ENCODE results near the gene HLA-DRA.
"Not testable (repeated sequence)": the region's sequence is repeated elsewhere in the genome, so short reads cannot be mapped to it uniquely, and the experiment has no call there.

The HLA-DRA gene

DNA sequence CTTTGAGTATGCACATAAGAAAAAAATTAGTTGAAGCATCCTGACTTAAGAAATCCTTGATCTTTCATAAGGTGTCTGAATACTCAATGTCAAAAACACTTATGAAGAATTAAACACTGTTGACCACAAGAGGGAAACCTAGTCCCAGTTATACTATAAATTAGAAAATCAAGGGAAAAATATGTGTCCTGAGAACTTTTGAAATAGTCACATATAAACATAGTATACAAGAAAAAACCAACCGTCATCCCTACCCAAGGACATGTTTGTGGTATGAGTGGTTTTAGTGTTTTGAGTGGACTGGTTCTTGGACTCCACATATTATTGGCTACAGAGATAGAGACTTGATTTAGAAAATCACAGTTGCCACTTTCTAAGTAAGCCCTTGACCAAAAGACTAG lies 7.6 kb upstream of the HLA-DRA start:
- DNase-seq: no peak

DNA sequence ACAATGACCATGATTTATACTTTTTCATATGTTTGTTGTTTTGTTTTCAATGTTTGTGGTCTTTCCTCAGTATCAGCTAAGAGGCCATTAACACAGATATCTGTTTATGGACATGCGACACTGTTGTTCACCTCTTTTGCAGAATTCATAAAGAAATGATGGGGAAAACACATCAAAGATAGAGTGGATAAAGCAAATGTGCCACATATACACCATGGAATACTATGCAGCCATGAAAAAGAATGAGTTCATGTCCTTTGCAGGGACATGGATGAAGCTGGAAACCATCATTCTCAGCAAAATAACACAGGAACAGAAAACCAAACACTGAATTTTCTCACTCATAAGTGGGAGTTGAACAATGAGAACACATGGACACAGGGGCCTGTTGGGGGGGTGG lies 5.7 kb upstream of the HLA-DRA start:
- DNase-seq: not testable (repeated sequence)

DNA sequence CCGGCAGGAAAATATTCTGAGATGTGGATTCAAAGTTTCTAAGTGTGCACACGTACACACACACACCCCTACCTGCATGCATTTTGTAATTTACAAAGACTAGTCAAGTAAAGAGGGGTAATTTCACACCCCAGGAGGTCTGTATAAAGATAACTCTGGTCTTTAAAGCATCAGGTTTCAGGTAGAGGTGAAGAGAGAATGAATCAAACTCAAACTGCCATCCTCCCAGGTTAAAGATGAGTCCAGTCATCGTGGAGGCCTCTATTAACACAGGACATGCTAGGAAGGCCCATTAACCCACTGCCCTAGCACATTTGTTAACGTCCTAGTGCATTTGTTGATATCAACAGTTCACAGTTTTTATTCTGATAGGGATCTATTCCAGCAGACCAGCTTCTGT lies 3.5 kb upstream of the HLA-DRA start:
- DNase-seq: no peak

DNA sequence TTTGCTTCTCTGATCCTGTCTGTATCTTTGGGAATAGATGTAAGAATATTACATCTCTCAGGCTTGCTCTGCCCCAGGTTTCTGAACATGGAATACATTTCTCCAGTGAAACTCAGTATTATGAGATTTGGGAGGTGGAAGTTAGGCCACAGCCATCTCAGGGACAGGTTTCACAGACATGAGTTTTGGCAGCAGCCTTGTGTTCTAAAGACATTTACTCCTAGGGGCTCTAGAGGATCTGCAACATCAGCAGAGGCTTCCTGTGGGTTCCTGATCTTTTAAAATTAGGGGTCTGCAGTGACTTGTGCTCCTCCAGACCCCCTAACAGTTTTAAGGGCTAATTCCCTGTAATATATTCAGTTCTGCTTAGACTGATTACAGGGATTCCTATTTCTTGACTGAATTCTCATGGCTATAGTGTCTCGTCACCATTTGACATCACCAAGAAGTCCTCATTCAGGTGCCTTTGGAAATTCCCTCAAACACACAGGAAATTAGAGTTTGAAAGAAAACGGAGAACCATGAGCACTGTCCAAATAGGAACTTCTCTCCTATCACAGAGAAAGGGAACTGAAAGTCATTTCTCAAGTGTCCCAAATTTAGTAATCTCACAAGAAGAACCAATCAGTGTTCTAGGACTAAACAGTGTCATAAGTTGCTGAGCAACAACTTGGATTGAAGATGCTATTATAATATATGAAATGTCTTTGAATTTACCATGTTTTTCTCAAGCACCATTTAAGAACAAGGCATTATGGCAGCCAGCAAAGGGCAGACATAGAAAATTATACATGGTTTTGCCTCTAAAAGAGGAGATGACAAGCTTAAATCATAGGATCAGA lies 2.5 kb upstream of the HLA-DRA start:
- DNase-seq: no peak

DNA sequence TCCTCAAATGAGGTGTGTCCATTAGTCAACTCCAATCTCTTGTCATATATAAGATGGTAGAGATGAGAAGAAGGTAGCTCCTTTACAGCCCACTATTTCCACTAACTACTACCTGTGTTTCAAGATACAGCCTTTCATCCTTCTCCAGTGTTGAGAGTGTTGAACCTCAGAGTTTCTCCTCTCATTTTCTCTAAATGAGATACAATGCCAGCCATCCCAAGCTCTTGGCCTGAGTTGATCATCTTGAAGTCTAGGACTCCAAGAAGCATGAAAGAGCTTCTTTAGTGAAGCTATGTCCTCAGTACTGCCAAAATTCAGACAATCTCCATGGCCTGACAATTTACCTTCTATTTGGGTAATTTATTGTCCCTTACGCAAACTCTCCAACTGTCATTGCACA lies 548 bp upstream of the HLA-DRA start:
- DNase-seq: no peak

DNA sequence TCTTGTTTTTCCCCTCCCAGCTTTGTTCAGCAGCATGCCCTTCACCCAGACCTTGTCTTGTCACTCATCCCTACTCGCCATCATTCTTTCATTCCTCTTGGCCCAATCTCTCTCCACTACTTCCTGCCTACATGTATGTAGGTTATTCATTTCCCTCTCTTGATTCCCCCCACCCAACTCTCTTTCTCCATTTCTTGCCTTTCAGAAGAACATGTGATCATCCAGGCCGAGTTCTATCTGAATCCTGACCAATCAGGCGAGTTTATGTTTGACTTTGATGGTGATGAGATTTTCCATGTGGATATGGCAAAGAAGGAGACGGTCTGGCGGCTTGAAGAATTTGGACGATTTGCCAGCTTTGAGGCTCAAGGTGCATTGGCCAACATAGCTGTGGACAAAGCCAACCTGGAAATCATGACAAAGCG lies 2.6 kb downstream of the HLA-DRA start:
- DNase-seq: no peak

DNA sequence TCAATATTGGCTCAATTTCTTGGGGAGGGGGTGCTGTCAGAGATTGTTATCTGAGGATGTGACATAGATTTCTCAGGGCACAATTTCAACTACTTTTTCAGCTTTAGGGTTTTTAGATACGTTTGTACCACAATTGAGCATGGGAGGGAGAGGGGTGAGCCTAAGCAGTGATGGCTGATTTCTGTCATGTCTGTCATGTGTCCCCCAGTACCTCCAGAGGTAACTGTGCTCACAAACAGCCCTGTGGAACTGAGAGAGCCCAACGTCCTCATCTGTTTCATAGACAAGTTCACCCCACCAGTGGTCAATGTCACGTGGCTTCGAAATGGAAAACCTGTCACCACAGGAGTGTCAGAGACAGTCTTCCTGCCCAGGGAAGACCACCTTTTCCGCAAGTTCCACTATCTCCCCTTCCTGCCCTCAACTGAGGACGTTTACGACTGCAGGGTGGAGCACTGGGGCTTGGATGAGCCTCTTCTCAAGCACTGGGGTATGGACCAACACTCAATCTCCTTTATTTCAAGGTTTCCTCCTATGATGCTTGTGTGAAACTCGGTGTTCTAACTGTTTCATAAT lies 3.4 kb downstream of the HLA-DRA start:
- no peak for DNase-seq

DNA sequence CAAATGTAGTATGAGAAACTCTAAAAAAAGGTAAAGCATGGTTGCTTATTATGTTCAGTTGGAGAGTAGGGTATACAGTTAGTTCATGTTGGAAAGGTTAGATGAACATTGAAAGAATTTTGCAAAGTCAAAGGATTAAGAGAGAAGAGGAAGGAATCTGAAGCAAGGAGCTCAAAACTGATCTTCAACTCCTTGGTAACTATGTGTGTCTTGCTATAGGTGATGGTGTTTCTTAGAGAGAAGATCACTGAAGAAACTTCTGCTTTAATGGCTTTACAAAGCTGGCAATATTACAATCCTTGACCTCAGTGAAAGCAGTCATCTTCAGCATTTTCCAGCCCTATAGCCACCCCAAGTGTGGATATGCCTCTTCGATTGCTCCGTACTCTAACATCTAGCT lies 4.7 kb downstream of the HLA-DRA start:
- DNase-seq: no peak

DNA sequence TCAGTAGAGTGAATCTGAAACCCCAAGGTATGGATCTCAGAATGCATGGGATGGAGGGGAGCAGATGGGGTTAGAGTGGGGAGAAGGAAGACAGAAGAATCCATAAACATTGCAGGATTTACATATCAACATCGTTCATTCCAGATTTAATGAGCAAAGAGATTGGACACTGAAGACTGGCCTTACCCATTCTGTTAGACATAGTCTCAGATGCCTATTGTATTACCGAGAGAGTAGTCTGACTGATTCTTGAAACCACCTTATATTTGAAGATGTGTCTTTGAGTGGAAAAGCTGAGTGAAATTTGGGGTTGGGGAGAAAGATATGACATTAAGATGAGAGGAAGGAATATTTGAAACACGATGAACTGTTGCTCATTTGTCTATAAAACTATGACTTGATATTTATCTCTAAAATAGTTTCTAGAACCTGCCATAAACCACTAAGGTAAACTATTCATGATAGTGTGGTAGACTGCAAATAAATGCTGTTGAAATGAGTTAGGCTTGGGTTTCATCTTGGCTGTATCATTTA lies 5.7 kb downstream of the HLA-DRA start:
- no peak for DNase-seq

DNA sequence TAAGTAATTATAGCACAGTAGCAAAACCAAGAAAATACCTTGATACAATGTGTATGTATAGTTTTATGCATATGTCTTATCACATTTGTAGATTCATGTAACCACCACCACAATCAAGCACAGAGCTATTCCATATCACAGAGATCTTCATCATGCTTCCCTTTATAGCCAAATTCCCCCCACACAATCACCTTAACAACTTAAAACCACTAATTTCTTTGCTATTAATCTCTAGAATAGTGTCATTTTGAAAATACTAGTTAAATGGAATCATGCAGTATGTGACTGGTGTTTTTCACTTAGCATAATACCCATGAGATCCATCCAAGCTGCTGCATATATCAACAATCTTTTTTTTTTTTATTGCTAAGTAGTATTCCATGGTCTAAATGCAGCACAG lies 8.2 kb downstream of the HLA-DRA start:
- no peak for DNase-seq

DNA sequence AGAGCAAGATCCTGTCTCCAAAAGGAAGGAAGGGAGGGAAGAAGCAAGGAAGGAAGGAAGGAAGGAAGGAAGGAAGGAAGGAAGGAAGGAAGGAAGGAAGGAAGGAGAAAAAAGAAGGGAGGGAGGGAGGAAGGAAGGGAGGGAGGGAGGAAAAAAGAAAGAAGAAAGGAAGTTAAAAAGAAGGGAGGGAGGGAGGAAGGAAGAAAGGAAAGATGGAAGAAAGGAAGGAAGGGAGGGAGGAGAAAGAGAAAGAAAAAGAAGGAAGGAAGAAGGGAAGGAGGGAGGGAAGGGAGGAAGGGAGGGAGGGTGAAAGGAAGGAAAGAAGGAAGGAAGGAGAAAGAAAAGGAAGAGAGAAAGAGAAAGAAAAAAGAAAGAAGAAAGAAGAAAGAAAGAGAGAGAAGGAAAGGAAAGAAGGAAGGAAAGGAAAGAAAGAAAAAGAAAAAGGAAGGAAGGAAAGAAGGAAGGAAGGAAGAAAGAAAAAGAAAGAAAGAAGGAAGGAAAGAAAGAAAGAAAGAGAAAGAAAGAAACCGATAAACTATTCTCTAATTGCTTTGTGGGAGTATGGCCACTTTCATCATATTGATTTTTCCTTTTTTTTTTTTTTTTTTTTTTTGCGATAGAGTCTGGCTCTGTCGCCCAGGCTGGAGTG lies 9.5 kb downstream of the HLA-DRA start:
- DNase-seq: no peak

DNA sequence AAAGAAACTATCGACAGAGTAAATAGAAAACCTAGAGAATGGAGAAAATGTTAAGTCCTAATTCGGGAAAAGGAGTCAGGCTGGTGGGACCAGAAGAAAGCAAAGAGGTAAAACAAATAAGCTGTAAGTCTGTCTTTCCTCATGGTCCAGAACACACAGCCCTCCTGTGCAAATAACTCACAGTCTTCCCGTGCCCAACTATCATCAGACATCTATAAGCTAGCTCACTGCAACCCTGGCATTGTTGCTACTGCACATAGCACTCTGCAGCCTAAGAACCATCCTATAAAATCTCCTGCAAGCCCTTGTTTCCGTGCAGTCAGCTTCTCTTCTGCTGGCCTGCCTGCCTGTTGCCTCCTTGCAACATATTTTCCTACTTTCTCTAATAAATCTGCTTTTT lies 17.4 kb downstream of the HLA-DRA start:
- DNase-seq: no peak

DNA sequence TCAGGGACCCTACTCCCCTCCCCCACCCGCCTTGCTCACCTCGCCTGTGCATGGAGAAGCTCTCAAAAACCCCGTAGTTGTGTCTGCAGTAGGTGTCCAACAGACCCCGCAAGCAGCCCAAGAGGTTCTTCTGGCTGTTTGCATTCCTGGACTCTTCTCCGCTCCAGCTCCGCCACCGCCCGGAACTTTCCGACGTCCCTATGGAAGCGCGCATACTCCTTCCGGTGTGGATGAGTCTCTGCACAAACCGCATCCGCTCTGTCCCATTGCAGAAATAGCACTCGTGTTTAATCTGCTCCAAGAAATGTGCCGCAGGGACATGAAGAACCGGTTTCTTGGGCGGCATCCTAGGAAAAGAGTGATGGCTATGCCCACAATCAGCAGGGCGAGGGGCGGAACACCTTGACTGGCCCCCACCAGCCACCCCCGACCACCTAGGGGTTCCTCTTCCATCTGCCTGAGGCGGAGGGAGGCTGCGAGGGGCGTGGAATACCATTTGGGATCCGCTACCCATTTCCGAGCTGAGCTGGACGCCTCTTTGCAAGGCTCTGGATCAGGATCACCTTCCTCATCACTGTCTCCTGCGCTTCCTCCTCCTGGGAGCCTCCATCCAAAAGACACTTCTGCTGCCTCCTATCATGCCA lies 20.2 kb downstream of the HLA-DRA start:
- no peak for DNase-seq

DNA sequence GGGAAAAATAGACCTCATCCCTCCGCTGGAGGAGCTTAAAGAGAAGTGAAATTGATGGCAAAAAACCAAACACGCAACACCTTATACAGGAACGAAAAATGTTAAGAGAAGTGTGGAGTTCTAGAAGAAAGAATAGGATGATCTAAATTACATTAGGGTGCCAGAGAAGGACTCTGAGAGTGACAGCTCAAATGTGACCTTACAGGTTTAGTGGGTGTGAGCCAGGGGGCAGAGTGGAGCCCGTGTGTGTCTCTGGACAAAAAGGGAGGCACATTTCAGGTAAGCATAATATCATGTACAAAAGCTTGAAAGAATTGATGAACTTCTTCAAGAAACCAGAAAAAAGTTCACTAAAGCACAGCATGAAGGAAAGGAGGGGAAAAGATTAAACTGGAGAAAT lies 20.8 kb downstream of the HLA-DRA start:
- no peak for DNase-seq

DNA sequence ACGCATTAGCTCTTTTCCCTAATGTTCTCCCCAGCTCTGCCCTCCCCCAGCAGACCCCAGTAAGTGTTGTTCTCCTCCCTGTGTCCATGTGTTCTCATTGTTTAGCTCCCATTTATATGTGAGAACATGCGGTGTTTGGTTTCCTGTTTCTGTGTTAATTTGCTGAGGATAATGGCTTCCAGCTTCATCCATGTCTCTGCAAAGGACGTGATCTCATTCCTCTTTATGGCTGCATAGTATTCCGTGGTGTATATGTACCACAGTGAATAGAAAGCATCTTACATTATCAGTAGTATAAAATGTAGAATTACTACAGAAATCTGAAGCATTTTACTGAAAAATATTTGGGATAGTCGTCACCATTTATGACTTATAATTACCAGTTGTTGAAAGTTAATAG lies 21.8 kb downstream of the HLA-DRA start:
- no peak for DNase-seq

DNA sequence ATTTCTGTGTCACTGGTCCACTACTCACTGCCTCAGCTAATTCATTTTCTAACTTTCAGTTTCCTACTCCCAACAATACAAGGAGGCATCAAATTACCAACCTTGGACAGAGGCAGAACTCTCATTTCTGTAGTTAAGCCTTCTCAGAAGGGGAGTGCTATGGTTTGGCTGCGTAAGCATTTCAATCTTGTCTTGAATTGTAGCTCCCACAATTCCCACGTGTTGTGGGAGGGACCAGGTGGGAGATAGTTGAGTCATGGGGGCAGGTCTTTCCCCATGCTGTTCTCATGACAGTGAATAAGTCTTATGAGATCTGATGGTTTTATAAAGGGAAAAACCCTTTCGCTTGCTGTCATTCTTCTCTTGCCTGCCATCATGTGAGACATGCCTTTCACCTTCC lies 22.9 kb downstream of the HLA-DRA start:
- DNase-seq: no peak

DNA sequence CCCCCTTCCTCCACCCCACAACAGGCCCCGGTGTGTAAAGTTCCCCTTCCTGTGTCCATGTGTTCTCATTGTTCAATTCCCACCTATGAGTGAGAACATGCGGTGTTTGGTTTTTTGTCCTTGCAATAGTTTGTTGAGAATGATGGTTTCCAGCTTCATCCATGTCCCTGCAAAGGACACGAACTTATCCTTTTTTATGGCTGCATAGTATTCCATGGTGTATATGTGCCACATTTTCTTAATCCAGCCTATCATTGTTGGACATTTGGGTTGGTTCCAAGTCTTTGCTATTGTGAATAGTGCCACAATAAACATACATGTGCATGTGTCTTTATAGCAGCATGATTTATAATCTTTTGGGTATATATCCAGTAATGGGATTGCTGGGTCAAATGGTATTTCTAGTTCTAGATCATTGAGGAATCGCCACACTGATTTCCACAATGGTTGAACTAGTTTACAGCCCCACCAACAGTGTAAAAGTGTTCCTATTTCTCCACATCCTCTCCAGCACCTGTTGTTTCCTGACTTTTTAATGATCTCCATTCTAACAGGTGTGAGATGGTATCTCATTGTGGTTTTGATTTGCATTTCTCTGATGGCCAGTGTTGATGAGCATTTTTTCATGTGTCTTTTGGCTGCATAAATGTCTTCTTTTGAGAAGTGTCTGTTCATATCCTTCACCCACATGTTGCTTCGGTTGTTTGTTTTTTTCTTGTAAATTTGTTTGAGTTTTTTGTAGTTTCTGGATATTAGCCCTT lies 28.2 kb downstream of the HLA-DRA start:
- not testable (repeated sequence) for DNase-seq

DNA sequence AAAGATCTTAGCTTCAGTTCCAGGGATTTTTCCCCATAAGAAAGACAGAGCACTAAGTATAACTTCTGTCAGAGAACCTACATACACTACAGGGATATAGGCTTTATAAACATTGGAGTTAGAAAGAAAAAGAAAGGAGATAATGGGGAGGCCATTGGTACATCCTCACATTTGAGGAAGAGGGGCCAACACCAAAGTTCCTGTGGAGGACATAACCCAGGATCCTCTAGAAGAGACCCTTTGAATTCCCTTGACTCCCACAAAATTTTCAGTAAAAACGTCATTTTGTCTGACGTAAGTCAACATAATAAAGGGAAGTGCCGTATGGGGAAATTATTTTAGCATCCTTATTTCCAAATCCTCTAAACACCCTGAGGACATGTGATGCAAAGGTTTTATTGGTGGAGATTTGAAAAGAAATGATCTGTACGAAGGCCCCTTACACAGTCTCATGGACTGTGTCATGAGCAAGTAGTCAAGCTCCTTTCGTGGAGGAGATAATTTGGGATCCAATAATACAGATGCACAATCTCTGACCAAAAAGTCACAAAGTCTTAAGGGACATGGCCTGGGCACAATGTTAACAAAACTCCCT lies 33.2 kb downstream of the HLA-DRA start:
- no peak for DNase-seq

DNA sequence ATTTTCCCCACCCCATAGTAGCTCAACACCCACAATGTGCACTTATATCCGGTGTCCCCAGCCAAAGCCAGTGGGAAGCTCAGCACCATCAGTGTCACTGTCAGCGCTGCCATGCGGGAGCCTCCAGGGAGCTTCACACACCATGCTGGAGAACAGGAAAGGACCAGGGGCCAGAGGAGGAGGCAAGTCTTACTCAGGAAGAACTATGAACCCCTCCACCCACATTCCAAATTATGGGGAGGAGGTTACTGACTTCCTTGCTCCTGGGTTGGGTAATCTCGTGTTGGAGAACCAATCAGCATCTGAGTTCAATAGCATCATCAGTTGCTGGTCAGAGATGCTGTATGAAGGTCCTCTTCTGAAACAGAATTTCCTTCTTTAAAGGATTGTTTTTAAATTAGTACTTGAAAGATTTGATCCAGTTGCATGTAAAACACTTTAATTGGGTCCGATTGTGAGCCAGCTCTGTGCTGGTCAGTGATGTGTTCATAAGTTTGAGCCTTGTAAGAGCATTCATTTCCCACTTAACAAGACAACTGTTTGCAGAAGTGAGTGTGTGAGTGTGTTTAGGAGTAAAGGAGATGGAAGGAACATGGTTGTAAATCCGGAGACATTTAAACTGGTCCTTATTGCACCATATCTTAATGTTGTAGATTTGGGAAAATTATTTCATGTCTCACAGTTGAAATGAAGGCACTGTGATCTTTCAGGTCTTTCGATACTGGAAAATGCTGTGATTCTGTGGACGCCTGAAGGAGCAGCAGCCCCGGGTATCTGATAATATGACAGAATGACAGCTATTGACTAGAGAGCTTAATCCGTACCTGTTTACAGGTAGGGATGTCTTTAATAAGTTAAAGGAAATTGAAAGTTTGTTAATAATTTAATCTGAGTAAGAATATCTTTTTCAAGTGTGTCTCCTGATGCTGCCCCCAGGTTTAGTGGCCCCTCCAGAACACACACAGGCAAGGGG lies 34.0 kb downstream of the HLA-DRA start:
- not testable (repeated sequence) for DNase-seq

DNA sequence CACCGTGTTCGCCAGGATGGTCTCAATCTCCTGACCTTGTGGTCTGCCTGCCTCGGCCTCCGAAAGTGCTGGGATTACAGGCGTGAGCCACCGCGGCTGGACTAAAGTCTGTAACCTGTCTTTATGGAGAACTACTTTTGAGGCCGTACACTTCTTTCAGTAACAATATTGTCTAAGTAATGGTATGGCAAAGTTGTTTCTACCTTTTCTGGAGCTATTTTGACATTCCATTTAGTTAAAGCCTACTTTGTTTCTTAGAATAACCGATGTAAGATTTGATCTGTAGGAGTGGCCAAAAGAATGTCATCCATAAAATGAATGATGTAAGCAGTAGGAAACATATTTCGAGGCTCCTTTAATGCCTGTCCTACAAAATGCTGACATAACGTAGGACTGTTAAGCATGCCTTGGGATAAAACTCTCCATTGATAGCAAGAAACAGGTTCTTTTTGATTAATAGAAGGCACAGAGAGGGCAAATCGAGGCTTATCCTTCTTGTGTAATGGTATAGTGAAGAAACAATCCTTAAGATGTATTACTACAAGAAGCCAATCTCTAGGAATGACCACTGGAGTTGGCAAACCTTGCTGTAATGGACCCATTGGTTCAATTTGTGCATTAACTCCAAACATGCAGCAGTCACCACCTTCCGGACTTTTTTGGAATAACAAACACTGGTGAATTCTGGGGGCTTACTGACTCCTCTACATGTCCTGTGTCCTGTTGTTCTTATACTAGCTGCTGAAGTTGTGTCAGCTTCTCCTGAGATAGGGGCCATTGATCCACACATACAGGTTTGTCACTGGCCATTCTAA lies 35.9 kb downstream of the HLA-DRA start:
- DNase-seq: no peak

All from NCI-H345 (cell line).